ENCODE data around the gene GLMN.
"Not testable (repeated sequence)": the region's sequence is repeated elsewhere in the genome, so short reads cannot be mapped to it uniquely, and the experiment has no call there.

The GLMN gene

DNA sequence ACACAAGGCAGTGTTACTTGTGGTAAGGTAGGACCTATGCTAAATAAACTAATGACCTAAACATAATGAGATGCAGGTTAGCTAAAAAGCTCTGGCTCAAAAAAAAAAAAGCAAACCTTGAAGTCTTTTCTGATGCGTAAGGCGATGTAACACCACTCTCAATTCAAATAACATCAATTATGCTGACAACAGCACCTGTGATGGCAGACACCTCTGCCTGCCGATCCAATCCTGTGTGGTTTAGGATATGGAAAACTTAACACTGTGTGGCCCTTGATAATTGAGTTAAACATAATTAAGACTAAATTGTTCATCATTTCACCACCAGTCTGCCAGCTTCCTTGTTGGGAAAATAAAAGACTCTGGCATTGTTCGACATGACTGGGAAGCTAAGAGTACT is 9.2 kb upstream of the GLMN start:
- no peak for DNase-seq
- in situ Hi-C loops (cut with MboI; ENCODE audit: low pct_unique_long_range_greater_than_20kb, low sequenced_read_pairs), result loop anchor here (25.0 kb wide), 1 partner anchor 304 kb away; no protein-coding TSS in a partner anchor

- no peak for DNase-seq
- in situ Hi-C loops (cut with MboI; ENCODE audit: low pct_unique_long_range_greater_than_20kb, low sequenced_read_pairs), result loop anchor here (25.0 kb wide), 1 partner anchor 306 kb away; no protein-coding TSS in a partner anchor
These were observed 7.2 kb upstream of the GLMN start for GRCh38 chr1:92306020-92306419.

DNA sequence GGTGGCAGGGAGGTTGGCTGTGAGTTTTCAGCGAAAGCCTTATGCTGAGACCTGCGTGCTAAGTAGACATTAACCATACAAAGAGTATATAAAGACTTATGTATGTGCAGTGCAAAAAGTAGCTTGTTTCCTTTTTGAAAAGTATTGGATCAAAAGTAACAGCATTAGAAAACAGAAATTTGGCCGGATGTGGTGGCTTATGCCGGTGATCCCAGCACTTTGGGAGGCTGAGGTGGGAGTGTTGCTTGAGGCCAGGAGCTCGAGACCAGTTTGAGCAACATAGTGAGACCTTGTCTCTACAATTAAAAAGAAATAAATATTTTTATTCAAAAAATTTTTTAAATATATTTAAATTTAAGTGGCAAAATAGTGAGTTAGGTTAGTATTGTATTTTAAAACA is 2.2 kb upstream of the GLMN start:
- peak; percentile 50 for DNase-seq
- in situ Hi-C loops (cut with MboI; ENCODE audit: low pct_unique_long_range_greater_than_20kb, low sequenced_read_pairs), result loop anchor here (25.0 kb wide), 1 partner anchor 311 kb away; no protein-coding TSS in a partner anchor

DNA sequence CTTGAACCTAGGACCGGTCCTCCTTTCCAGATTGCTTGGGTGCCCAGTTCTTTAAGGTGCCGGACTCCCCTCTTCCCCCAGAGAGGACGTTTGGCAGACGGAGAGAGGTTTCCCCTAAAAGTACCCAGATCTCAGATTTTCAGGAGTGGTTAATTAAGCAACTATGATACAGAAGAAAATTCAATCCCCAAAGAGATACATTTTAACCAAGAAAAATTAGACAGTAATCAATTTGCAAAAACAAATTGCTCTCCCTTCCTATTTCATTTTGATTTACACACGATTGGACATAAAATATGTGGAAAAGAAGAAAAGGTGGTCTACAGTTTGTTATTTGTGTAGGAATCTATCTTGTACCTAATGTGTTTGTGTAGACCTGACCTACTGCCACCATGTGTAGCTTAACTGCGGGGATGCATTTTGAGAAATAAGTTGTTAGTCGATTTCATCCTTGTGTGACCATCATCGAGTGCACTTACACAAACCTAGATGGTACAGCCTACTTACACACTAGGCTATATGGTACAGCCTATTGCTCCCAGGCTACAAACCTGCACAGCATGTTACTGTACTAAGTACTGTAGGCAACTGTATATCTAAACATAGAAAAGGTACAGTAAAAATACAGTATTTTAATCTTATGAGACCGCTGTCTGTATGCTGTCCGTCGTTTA is 827 bp upstream of the GLMN start:
- DNase-seq, result peak; percentile 37
- in situ Hi-C loops (cut with MboI; ENCODE audit: low pct_unique_long_range_greater_than_20kb, low sequenced_read_pairs), result loop anchor here (25.0 kb wide), 1 partner anchor 313 kb away; no protein-coding TSS in a partner anchor

GRCh38 chr1:92298213-92298572 is 594 bp downstream of the GLMN start:
- in situ Hi-C loops (cut with MboI; ENCODE audit: low pct_unique_long_range_greater_than_20kb, low sequenced_read_pairs), result no loop called here
- no peak for DNase-seq

- in situ Hi-C loops (cut with MboI; ENCODE audit: low pct_unique_long_range_greater_than_20kb, low sequenced_read_pairs), result no loop called here
- DNase-seq, result peak; percentile 77
These were observed 7.3 kb downstream of the GLMN start for GRCh38 chr1:92291372-92291999.

DNA sequence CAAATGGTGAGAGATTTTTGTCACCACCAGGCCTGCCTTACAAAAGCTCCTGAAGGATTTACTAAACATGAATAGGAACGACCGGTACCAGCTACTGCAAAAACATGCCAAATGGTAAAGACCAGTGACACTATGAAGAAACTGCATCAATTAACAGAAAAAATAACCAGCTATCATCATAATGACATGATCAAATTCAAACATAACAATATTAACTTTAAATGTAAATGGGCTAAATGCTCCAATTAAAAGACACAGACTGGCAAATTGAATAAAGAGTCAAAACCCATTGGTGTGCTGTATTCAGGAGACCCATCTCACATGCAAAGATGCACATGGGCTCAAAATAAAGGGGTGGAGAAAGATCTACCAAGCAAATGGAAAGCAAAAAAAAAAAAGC is 17.4 kb downstream of the GLMN start:
- in situ Hi-C loops (cut with MboI; ENCODE audit: low pct_unique_long_range_greater_than_20kb, low sequenced_read_pairs); DNase-seq: not testable (repeated sequence)

DNA sequence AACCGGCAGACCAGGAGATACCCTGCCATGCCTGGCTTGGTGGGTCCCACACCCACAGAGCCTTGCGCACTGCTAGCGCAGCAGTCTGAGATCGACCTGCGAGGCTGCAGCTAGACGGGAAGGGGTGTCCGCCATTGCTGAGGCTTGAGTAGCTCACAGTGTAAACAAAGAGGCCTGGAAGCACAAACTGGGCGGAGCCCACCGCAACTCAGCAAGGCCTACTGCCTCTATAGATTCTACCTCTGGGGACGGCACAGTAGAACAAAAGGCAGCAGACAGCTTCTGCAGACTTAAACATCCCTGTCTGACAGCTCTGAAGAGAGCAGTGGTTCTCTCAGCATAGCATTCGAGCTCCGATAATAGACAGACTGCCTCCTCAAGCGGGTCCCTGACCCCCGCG is 19.0 kb downstream of the GLMN start:
- DNase-seq; in situ Hi-C loops (cut with MboI; ENCODE audit: low pct_unique_long_range_greater_than_20kb, low sequenced_read_pairs): not testable (repeated sequence)

DNA sequence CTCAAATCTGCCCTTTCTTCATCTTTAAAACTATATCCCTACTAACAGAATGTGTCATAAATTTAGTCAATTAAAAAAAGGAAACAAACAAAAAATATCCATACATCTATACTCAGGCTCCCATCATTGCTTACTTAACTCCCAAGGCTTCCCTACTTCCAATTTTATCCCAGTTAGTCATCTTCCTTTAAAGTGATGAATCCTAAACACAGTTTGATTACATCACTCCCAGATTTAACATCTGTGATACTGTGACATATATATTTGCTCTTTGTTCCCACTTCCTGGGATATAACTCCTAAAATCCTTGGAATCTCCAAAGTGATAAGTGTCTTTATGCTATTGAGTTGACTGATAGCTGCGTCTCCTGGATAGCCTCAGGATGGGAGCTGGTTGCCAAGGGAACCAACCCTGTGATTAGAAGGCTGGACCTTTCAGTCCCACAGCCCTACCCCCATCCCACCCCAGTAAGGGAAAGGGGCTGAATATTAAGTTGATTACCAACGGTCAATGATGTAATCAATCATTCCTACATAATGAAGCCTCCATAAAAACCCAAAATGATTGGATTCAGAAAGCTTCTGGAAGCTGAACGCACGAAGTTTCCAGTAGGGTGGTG is 21.6 kb downstream of the GLMN start:
- in situ Hi-C loops (cut with MboI; ENCODE audit: low pct_unique_long_range_greater_than_20kb, low sequenced_read_pairs), result no loop called here

GRCh38 chr1:92276082-92276481 is 22.7 kb downstream of the GLMN start:
- DNase-seq, result no peak
- in situ Hi-C loops (cut with MboI; ENCODE audit: low pct_unique_long_range_greater_than_20kb, low sequenced_read_pairs), result no loop called here

More for the DNA sequence above, 21.6 kb downstream of the GLMN start:
- no peak for DNase-seq

GRCh38 chr1:92274939-92275338 is 23.8 kb downstream of the GLMN start:
- DNase-seq, result no peak
- in situ Hi-C loops (cut with MboI; ENCODE audit: low pct_unique_long_range_greater_than_20kb, low sequenced_read_pairs), result no loop called here

GRCh38 chr1:92273039-92273438 is 25.7 kb downstream of the GLMN start:
- in situ Hi-C loops (cut with MboI; ENCODE audit: low pct_unique_long_range_greater_than_20kb, low sequenced_read_pairs), result no loop called here

GRCh38 chr1:92262516-92262915 is 36.3 kb downstream of the GLMN start:
- no peak for DNase-seq
- in situ Hi-C loops (cut with MboI; ENCODE audit: low pct_unique_long_range_greater_than_20kb, low sequenced_read_pairs), result no loop called here

More at GRCh38 chr1:92273039-92273438, 25.7 kb downstream of the GLMN start:
- no peak for DNase-seq

DNA sequence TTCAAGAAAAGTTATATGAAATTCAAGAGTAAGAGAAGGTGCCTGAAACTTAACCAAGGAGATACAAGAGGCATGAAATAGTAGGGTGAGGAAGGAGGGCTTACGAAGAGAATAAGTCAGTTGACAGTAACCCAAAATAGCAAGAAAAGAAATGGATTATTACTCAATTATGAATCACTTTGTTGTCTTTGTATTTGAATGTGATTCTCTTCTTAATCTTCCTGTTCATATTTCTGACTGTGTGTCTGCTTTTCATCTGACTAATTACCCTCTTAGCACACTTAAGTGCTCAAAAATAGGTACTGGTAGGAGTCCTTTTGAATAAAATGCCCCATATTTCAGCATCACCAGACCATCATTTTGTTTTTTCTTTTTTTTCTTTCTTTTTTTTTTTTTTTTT is 39.4 kb downstream of the GLMN start:
- DNase-seq, result no peak
- in situ Hi-C loops (cut with MboI; ENCODE audit: low pct_unique_long_range_greater_than_20kb, low sequenced_read_pairs), result no loop called here

DNA sequence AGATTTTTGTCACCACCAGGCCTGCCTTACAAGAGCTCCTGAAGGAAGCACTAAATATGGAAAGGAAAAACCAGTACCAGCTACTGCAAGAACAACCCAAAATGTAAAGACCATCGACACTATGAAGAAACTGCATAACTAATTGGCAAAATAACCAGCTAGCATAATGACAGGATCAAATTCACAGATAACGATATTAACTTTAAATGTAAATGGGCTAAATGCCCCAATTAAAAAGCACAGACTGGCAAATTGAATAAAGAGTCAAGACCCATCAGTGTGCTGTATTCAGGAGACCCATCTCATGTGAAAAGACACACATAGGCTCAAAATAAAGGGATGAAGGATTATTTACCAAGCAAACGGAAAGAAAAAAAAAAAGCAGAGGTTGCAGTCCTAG is 44.1 kb downstream of the GLMN start:
- DNase-seq; in situ Hi-C loops (cut with MboI; ENCODE audit: low pct_unique_long_range_greater_than_20kb, low sequenced_read_pairs): not testable (repeated sequence)

- no peak for DNase-seq
- in situ Hi-C loops (cut with MboI; ENCODE audit: low pct_unique_long_range_greater_than_20kb, low sequenced_read_pairs), result no loop called here
These were observed 54.4 kb downstream of the GLMN start for GRCh38 chr1:92244376-92244775.

GRCh38 chr1:92240034-92240433 is 58.8 kb downstream of the GLMN start:
- in situ Hi-C loops (cut with MboI; ENCODE audit: low pct_unique_long_range_greater_than_20kb, low sequenced_read_pairs), result no loop called here
- DNase-seq, result no peak

- in situ Hi-C loops (cut with MboI; ENCODE audit: low pct_unique_long_range_greater_than_20kb, low sequenced_read_pairs), result no loop called here
- DNase-seq, result no peak
These were observed 68.1 kb downstream of the GLMN start for GRCh38 chr1:92230736-92231135.

GRCh38 chr1:92228401-92228800 is 70.4 kb downstream of the GLMN start:
- in situ Hi-C loops (cut with MboI; ENCODE audit: low pct_unique_long_range_greater_than_20kb, low sequenced_read_pairs), result no loop called here
- no peak for DNase-seq

DNA sequence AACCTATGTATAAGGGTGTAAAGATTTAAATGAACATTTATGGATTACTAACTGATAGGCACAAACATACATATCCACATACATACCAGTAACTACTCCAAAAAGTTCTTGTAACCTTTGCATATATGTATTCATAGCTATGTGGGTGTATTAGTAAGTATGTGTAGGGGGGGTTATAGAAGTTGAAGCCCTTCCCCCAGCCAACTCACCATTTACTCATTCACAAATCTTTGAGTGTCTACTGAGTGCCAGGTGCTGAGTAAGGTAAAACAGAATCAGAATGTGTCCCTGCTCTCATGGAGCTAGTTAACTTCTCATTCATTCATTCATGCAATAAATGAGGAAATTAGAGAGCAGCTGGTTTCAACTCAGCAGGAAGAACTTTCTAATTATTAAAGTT is 79.8 kb downstream of the GLMN start:
- DNase-seq, result no peak
- in situ Hi-C loops (cut with MboI; ENCODE audit: low pct_unique_long_range_greater_than_20kb, low sequenced_read_pairs), result no loop called here
